ENCODE results near the gene NUCB2.

GRCh38 chr11:17263769-17264168 lies 12.8 kb upstream of the NUCB2 start:
- peak; percentile 64 for TF ChIP-seq GATA2 (IDR thresholded peaks at IDR 0.05; ENCODE audit: insufficient read depth, insufficient read length, low read depth, low read length)
- TF ChIP-seq EZH2 (IDR thresholded peaks at IDR 0.05; ENCODE audit: borderline replicate concordance, low read depth, low read length, severe bottlenecking): no peak
- TF ChIP-seq, protein P1, sequence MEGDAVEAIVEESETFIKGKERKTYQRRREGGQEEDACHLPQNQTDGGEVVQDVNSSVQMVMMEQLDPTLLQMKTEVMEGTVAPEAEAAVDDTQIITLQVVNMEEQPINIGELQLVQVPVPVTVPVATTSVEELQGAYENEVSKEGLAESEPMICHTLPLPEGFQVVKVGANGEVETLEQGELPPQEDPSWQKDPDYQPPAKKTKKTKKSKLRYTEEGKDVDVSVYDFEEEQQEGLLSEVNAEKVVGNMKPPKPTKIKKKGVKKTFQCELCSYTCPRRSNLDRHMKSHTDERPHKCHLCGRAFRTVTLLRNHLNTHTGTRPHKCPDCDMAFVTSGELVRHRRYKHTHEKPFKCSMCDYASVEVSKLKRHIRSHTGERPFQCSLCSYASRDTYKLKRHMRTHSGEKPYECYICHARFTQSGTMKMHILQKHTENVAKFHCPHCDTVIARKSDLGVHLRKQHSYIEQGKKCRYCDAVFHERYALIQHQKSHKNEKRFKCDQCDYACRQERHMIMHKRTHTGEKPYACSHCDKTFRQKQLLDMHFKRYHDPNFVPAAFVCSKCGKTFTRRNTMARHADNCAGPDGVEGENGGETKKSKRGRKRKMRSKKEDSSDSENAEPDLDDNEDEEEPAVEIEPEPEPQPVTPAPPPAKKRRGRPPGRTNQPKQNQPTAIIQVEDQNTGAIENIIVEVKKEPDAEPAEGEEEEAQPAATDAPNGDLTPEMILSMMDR (IDR thresholded peaks at IDR 0.05; ENCODE audit: extremely low read depth in 1 of 2, insufficient read depth in 1 of 2, low read depth in 1 of 2, low read length in 2 of 2): no peak
- no peak for TF ChIP-seq POLR2A (IDR thresholded peaks at IDR 0.05; ENCODE audit: low read depth, low read length)
- no peak for TF ChIP-seq MAX (IDR thresholded peaks at IDR 0.05; ENCODE audit: insufficient read depth, insufficient read length)
- peak; percentile 58 for TF ChIP-seq JUN (IDR thresholded peaks at IDR 0.05; ENCODE audit: borderline replicate concordance, insufficient read depth, insufficient read length, low read depth)
- no peak for TF ChIP-seq MYC (IDR thresholded peaks at IDR 0.05; ENCODE audit: low read depth, low read length)
- TF ChIP-seq POLR2AphosphoS5 (IDR thresholded peaks at IDR 0.05; ENCODE audit: insufficient read depth, low read depth, low read length): no peak
- TF ChIP-seq FOS (IDR thresholded peaks at IDR 0.05; ENCODE audit: borderline replicate concordance, insufficient read depth, low read length): peak; percentile 72
